Measurements from ENCODE around the gene E2F2. TPM values are rescaled to one million over a fixed set of nuclear protein-coding genes. Genes with fewer than 3 reads are reported as not detected.

Gene E2F2
- total RNA-seq, 1 donor from 2014 or later = 1.9 TPM

DNA sequence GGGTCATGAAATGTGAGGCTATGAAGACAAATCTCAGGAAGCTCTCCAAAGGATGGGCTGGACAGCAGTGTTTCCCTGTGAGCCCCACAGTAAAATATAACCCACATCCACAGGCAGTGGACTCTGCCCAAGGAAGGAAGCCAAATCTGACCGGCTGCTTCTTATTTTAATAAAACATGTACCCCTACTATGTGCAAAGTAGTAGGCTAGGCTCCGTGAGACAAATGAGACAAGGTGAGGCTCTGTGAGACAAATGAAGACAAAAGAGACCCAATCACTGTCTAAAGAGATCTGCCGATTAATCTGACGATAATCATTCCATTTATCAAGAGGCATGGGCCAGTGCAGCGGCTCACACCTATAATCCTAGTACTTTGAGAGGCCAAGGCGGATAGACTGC is 49.1 kb downstream of the E2F2 start:
- DNase-seq = no peak

DNA sequence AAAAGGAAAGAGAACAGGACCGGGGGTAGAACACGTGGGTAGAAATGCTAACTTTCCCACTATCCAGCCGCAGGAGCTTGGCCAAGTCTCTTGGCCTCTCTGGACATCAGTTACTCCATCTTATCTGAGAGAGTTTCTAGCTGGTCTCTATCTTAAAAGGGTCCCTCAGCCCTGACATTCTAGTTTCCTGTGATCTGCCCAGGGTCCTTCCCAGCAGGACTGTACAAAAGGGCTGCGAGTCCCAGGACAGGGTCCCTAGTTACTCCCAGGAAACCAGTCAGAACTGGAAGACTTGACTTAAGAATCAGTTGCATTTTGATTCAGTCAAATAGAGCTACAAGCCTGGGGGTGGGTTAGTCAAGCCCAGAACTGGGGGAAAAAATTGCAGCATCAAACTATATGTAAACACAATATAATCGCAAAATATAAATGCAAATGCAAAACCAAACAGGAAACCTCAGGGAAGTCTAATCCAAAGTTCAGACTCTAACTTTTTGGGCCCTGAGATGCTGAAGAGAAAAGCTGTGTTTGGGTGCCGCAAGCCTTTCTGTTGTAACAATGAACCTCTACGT is 49.9 kb downstream of the E2F2 start:
- DNase-seq = no peak

DNA sequence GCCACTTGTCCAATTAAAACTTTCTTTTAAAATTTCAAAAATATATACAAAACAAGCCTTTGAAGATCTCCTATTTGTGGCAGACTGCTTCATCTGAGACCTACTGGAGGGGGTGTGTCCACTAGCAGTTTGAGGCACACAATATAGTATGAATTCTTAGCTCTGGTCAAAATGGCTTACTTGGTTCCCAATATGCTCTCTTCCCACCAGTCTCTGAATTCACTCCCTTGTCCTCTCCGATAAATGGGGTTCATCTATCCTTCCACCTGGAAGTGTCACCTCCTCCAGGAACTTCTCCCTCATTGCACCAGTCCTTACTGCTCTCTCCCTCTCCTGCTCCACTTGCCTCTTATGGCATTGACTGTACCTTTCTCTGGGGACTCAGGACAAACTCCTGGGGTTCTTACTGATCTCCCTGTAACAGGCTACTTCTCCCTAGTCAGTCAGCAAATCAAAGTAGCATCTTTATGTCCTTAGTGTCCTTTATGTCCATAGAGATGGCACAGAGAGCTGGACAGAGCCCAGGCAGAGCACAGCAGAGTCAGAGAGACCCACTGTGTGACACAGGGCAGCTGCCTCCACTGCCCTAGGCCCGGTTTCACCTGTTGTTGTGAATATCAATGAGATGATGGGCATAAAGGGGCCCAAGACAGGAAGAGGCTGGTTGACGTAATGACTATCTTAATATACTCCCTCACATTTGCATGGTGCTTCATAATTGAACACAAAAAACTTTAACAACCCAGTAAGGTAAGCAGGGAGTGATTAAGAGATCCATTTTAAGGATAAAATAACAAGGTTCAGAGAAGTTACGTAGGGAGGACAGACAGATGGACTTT is 50.6 kb downstream of the E2F2 start:
- DNase-seq = no peak

DNA sequence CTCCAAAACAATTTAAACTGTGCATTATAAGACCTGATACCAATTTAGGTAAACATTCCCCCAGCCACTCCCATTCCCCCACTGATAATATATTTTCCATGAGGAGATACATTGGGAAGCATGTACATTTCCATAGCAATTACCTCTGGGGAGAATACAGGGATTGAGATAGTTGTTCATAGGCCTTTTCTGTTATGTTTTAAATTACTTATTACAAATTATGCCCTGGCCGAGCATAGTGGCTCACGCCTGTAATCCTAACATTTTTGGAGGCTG is 51.4 kb downstream of the E2F2 start:
- DNase-seq = no peak

DNA sequence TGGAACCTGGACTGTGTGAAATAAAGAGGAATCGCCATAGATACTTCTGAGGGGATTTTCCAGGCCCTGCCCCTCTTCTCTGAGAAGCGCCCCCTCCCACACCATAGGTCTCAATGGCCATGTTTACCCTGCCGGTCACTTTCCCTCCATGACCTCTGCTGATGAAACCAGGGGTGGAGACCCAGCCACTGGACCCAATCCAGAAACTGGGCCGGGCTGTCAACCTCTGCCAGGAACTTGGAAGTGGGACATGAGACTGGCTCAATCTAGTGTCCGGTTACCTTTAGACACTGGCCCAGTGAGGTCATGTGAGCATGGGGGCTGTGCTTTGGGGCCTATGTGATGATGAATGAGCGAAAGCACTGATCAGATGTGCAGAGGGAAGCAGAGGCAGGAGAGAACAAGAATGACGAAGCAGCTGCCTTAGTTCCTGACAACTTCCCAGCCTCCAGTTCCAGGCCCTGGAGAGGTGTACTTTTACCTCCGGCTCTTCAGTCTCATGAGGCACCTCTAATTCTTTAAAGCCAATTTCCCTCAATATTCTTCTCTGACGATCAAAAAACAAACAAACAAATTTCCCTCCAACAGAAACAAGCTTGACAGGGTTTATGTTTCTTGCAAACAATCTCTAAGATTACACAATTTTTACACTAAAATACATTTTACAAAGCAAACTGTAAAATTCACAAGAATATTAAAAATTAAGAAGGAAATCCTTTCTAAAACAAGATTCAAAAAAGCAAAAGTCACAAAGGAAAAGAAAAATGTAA is 52.0 kb downstream of the E2F2 start:
- DNase-seq = peak; percentile 42

DNA sequence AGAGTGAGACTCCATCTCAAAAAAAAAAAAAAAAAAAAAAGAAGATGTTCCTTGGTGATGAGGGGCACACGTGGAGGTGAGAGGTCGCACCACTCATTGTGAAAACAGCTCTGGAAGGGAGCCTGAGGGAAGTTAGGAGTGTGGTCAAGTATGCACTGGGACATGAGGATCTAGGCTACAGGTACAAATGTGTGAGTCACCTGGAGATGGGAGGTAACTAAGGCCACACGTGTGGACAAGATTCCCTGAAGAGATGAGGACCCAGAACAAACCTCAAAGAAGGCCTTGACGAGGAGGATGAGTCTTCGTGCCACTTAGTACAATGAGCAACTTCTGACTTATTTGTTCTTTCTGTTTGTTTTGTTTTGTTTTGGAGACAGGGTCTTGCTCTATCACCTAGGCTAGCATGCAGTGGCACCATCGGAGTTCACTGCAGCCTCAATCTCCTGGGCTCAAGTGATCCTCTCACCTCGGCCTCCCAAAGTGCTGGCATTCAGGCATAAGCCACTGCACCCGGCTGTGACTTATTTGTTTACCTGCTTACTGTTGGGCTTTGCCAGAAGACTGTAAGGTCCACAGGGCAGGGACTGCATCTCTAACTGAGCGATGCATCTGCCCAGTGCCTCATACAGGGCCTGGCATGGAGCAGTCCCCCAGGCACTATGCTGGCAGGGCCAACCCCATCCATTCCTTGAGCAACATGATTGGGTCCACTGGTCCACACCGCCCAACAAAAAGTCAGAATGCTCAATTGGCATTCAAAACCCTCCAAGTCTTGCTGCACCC is 53.5 kb downstream of the E2F2 start:
- no peak for DNase-seq

DNA sequence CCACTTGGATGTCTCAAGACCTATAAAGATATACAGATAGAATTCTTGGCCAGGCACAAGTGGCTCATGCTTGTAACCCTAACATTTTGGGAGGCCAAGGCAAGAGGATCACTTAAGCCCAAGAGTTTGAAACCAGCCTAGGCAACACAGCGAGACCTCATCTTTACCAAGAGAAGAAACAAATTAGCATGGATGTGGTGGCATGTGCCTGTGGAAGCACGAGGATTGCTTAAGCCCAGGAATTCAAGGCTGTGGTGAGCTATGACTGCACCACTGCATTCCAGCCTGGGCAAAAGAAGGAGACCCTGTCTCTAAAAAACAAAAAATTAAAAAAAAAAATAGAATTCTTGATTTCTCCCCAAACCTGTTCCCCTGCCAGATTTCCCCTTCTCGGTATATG is 55.4 kb downstream of the E2F2 start:
- DNase-seq = no peak

DNA sequence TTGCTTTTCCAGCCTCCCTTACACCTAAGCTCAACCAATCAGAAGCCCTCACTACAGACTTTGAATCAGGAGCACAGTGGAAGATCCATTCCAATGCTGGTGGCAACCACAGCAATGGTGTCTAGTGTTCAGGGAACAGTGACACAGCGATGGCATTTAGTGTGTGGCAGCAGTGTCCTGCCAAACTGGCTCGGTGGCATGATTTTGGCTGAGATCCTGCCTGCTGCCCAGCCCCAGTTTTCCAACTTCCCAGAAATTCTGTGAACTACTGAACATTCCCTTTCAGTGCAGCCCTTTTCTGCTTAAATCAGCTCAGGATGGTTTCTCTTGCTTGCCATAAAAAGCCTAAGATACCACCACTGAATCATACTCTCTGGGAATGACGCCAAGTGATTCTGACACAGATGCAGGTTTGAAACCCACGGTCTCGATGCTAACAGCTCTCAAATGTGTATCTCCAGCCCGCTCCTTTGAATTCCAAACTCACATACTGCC is 55.9 kb downstream of the E2F2 start:
- peak; percentile 67 for DNase-seq

DNA sequence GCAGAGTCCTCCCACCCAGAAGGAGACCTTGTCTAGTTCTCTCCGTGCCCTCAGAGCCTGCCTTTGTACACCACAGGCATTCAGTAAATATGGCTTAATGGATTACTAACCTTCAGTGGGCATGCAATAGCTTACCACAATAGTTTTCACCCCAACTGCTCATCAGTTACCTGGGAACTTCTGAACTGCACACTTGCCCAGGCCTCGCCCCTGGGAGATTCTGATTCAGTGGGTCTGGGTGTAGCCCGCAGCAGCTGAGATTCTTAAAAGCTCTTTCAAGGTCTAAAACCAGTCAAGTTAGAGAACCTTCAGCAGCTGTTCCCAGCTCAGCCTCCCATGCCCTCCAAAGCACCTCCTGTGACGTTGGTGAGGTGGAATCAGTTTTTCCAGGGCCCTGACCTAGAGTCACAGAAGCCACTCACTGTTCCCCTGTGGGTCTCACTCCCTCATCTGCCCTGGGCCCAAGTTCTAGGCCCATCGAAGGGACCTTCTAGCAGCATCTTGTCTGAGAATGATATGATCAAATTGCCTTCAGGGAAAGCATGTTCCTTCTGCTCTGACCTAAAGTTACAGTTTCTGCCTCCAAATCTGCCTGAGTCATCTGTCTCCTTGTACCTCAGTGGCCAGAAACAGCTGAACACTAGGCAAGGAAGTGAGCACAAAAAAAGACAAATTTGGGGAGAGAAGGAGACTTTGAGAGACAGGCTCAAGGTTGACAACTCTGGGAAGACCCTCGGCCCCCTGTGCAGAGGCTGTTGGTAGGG is 57.8 kb downstream of the E2F2 start:
- no peak for DNase-seq

DNA sequence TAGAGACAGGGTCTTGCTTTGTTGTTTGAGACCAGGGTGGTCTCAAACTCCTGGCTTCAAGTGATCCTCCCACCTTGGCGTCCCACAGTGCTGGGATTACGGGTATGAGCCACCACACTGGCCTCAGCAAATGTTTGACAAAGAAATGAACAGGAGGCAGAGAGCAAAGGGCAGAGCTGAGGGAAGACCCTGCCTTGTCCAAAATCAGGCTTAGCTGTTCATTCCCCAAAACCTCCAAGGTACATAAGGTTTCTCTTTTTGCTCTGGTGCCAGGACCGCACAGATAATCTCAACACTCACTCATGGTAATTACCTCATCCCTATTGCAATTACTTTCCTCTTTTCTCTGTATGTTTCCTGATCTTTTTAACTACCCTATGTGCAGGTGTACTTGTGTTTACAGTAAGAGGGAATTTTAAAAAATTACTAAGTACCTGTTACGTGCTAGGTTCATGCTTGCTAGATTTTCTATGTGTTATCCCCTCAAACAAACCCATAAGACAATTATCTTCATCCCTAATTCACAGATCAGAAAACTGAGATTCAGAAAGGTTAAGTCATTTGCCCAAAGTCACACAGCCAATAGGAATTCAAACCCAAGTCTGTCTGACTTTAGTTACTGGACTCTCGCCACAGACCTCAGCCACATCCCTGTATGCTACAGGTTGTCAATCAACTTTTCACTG is 58.5 kb downstream of the E2F2 start:
- DNase-seq = no peak

DNA sequence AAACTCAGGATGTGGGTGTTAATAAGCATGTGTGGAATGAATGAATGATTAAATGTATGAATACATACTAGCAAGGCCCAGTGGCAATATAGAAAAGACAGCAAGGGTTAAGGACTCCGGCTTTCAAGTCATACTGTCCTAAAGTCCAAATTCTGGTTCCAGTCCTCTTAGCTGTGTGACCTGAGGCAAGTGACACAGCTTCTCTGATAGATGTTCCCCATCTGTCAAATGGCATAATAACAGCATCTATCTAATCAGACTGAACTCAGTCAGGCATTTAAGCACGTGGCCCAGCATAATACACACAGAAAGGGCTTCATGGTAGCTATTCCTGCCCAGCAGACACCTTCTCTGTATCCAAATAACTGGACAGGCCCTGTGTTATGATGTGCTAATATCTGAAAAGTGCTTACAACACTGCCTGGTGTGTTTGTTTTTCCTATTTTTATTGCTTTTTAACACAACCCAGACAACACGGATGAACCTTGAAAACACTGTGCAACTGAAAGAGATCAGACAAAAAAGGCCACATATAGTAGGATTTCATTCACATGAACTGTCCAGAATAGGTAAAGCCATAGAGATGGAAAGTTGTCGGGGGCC is 59.5 kb downstream of the E2F2 start:
- no peak for DNase-seq

DNA sequence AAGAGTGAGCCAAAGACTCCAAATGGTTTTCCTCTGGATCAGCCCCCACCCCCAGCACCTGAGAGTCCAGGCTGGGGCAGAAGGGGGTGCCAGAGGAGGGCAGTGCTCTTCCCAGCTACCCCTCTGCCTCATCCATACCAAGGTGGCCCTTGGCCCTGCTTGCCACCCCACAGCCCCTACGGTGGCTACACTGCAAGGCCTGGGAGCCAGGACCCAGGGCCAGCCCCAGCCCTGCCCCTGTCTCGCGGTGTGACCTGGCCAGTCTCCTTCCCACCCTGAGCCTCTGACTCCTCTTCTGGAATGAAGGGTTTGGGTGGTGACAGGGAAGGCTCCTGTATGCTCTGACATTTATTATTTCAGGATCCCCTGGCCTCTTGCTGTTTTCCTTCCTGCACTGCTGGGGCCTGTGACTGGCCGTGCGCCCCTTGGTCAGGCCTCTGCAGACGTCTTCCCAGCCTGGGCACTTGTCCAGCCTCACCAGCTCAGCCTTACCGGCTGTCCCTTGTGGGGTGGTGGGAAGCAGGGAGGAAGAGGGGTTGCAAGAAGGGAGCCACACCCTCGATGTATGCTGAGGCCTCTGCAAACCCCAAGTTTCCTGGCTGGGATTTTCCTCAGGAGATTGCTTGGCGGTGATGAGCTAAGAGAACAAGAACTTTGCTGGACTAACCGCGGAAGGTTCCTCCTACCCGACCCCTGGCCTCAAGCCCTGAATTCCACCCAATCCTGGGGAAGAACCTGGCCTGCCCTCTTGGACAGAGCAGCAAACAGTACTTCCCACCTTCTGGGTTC is 60.6 kb downstream of the E2F2 start:
- DNase-seq = peak; percentile 48

DNA sequence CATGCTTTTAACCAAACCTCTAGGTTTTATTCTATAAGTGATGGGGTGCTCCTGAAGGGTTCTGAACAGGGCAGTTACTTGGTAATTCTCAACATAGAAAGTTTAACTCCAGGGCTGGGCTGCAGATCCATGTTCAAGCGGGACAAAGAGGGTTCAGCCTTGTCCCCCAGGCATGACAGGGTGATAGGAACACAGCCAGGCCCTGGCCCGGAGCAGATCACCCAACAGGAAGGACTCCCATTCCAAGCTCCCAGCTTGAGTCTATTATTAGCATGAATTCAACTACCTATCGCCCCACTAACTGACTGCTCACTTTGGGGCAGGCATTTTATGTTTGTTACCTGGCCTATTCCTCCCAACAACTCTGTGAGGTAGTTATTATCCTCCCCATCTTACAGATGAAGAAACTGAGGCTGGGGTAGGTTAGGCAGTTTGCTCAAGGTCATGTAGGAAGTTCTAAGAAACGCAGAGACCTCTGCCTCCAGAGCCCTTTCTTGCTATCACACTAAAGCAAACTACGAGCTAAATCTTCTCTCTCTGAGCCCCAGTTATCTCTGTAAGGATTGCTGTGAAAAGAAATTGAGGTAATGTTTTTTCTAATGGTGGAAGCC is 61.6 kb downstream of the E2F2 start:
- no peak for DNase-seq

DNA sequence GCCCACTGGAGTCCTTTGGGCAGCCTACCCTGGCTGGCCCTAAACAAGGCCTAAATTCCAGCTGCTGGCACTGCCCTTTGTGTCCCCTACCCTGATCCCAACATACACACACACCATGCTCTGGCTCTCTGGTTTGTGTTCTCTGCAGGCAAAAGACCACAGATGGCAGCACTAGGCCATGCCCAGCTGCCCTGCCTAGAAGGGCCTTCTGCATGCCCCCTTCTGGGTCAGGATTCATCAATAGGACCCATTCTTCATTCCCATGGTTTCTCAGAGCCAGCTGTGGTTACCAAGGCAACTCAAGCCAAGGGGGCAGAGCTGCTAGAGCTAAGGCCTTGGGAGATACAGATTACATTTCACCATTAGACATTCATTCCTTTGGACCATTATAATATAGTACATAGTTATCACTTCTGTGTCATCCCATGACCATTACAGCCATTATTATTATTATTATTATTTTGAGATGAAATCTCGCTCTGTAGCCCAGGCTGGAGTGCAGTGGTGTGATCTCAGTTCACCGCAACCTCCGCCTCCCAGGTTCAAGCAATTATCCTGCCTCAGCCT is 64.5 kb downstream of the E2F2 start:
- DNase-seq = no peak

DNA sequence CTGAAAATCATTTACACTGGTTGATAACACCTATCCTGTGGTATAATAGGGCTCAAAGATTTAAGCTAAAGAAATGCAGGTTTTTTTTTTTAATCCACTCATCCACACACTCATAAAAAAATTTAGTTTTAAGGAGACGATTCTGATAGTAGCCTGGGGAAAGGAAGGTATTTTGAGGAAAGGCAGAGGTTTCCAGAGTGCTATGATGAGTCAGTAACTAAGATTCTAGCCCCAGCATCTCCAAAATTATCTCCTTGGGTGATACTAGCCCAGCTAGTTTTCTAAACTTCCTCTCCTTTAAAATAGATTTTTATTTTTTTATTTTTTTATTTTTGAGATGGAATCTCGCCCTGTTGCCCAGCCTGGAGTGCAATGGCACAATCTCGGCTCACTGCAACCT is 67.7 kb downstream of the E2F2 start:
- DNase-seq = no peak

DNA sequence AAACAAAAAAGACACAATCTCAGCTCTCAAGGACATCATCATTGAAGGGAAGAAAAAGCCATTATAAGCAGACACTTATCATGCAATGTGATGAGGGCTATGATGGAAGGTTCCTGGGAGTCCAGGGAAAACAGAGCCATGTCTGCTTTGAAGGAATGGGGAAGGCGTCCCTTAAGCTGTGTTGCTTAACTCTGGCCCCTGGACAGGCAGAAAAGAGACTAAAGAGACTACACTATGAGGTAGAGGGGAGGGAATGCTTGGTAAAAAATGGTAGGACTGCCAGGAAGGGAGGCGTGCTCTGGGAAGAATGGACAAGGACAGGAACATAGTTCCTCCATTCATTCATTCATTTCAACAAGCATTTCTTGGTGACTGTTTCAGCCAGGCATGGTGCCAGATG is 68.3 kb downstream of the E2F2 start:
- DNase-seq = no peak

DNA sequence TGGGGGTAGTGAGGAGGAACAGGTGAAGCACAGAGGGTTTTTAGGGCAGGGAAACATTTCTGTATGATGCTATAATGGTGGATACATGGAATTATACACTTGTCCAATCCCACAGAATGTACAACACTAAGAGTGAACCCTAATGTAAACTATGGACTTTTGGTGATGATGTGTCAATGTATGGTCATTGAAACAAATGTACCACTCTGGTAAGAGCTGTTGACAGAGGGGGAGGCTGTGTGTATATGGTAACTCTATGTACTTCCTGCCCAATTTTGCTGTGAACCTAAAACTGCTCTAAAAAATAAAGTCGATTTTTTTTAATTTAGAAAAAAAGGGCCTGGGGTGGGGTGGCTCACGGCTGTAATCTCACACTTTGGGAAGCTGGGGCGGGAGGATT is 70.0 kb downstream of the E2F2 start:
- DNase-seq = no peak

DNA sequence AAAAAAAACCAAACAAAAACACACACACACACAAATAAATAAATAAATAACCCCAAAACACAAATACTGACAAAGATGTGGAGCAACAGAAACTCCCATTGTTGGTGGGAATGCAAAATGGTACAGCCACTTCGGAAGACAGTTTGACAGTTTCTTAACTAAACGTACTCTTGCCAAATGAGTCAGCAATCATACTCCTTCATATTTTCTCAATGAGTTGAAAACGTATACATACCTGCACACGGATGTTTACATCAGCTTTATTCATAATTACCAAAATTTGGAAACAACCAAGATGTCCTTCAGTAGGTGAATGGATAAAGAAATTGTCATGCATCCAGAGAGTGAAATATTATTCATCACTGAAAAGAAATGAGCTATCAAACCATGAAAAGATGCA is 70.5 kb downstream of the E2F2 start:
- DNase-seq = no peak

DNA sequence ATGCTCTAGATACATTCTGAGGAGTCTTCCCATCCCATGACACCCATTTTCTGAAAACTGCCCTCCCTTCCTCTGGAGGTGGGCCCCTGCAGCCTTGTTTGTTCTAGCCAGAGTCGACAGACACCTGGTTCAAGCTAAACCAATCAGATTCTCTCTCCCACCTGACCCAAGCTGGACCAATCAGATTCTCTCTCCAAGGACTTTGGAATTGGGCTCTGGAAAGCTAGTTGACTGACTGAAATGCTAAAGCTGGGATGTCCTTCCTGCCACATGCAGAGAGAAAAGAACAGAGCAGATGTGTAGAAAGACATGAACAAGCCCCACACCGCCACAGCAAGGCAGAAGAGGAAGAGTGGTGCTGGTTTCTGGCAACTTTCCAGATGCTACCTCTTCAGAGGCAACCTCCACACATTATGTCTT is 71.7 kb downstream of the E2F2 start:
- DNase-seq = no peak
